Measurements from ENCODE around the gene PLXNA4. TPM values are rescaled to one million over a fixed set of nuclear protein-coding genes. Genes with fewer than 3 reads are reported as not detected.

The PLXNA4 gene
- total and polyA plus RNA-seq, 11 donors = 1.8 to 22.1 (median 10.5) TPM

- H3K27me3 ChIP-seq = no peaks in the 10 kb centered on the region
- intact Hi-C loops (cut with DNase I) = no loop called here
- DNase-seq (no peak), ATAC-seq (no peak)
- no peak overlapping the region for H3K27ac ChIP-seq
- no peaks in the 10 kb centered on the region for H3K4me1 ChIP-seq
- no peak for TF ChIP-seq POLR2A (IDR thresholded peaks at IDR 0.05)
- TF ChIP-seq CTCF (IDR thresholded peaks at IDR 0.05) = no peak
- peaks cover 0 to 10% (median 3%) of the 10 kb centered on the region in 12 donors for H3K9me3 ChIP-seq
- WGBS, 4 donors = 83 to 90% (median 89%) methylated on average over 9 of the region's 9 CpGs
- no peak overlapping the region for H3K4me3 ChIP-seq
- peaks cover 0 to 11% (median 0%) of the 10 kb centered on the region in 9 donors for H3K36me3 ChIP-seq
Measured at GRCh38 chr7:132181946-132182685, 394.2 kb downstream of the PLXNA4 start.

GRCh38 chr7:132181371-132181770 is 394.9 kb downstream of the PLXNA4 start:
- Histone ChIP-seq H3K4me3 (no peak overlapping the region), H3K27ac (no peak overlapping the region), H3K9me3 (peaks cover 0 to 3% (median 0%) of the 10 kb centered on the region in 12 donors), H3K36me3 (peaks cover 0 to 11% (median 0%) of the 10 kb centered on the region in 9 donors), H3K4me1 (no peaks in the 10 kb centered on the region), H3K27me3 (no peaks in the 10 kb centered on the region)
- intact Hi-C loops (cut with DNase I) = no loop called here
- ATAC-seq = no peak
- DNase-seq = no peak
- TF ChIP-seq CTCF (IDR thresholded peaks at IDR 0.05) (no peak), POLR2A (IDR thresholded peaks at IDR 0.05) (no peak)
- 90 to 96% (median 93%) methylated on average over 10 of the region's 10 CpGs for WGBS, 4 donors

- Histone ChIP-seq H3K4me3 (no peak overlapping the region), H3K36me3 (peaks cover 0 to 11% (median 0%) of the 10 kb centered on the region in 9 donors), H3K9me3 (no peaks in the 10 kb centered on the region), H3K4me1 (no peaks in the 10 kb centered on the region), H3K27me3 (no peaks in the 10 kb centered on the region), H3K27ac (no peak overlapping the region)
- DNase-seq (no peak), ATAC-seq (no peak)
- intact Hi-C loops (cut with DNase I) = no loop called here
- 90 to 98% (median 94%) methylated on average over 9 of the region's 9 CpGs for WGBS, 4 donors
- no peak for TF ChIP-seq CTCF (IDR thresholded peaks at IDR 0.05)
- TF ChIP-seq POLR2A (IDR thresholded peaks at IDR 0.05) = no peak
Measured at GRCh38 chr7:132180481-132180880, 395.8 kb downstream of the PLXNA4 start.

GRCh38 chr7:132179681-132180080 is 396.6 kb downstream of the PLXNA4 start:
- ATAC-seq (no peak), DNase-seq (no peak)
- Histone ChIP-seq H3K4me1 (no peaks in the 10 kb centered on the region), H3K27ac (no peak overlapping the region), H3K4me3 (no peak overlapping the region), H3K9me3 (no peaks in the 10 kb centered on the region), H3K36me3 (peaks cover 0 to 12% (median 0%) of the 10 kb centered on the region in 9 donors), H3K27me3 (no peaks in the 10 kb centered on the region)
- WGBS, 4 donors = 94 to 96% (median 95%) methylated on average over 20 of the region's 20 CpGs
- intact Hi-C loops (cut with DNase I) = no loop called here
- TF ChIP-seq CTCF (IDR thresholded peaks at IDR 0.05) (no peak), POLR2A (IDR thresholded peaks at IDR 0.05) (no peak)
